GM21737 (cell line): ENCODE data around the gene QPCT.

Experiments used
- ATAC-seq: cut with Tn5 transposase; IDR thresholded peaks from one replicate; pipeline ENCODE4 v1.9.1; 2021; ENCODE audit warnings: mild to moderate bottlenecking, moderate library complexity; ENCODE audit not compliant: unreplicated experiment

Gene QPCT

DNA sequence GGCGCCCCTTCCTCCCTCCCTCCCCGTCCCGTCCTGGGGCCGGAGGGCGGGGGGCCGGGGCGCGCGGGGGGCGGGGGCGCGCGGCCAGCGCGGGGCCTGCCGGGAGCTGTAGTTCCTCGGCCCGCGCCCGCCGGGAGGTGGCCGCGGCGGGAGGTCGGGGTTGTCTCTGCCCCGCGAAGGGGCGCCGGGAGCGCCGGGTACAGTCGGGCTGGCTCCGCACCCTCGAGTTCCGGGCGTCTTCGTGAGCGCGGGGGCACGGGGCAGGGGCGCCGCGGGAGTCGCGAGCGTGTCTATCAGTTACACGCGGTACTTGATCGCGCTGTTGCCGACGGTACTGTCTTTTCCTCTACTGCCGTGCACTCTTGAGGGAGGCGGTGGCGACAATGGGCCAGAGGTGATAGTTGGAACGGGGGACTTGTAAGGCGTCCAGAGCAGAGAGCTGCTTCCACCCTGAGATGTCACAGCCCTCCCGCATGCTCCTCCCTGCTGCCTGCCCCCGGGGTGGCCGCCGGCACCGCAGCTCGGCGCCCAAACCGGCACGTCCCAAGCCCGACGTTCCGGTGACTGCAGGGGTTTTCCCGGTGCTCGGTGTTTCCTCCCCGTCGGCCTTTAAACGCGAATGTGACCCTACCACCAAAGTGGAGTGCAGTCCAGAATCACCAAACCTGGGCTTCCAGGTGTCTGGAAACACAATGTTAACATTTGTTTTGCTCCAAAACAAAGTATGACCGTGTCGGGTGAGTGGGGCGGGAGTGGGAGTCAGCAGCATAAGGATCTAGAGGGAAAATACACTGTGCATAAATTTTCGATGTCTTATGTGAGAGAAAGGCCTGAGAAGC, 19.4 kb upstream of the QPCT start, which contains the start of gene PRKD3:
PRKD3 (minus strand) TSS at position 48 of the 839 bp plus-strand sequence. CDS start 8,309 bp downstream, outside the sequence.
- ATAC-seq = peak; percentile 61

GRCh38 chr2:37325625-37326071, 18.8 kb upstream of the QPCT start:
- no peak for ATAC-seq

DNA sequence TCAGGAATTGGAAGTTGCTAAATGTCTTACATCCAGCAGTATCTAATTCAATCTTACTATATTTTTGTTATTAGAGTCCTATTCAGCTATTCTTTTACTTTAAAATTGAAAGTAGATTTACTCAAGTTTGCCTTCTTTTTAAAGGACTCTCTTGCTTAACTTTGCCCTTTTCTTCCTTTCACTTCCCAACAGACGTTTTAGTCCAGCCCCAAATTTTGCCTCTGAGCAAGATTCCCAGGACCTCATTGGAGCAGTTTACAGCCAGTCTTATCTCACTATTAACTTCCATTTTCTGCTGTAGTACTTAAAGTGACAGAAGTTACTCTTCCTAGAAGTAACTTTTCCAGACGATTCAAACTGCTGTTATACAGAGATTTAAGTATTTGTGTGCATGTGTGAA, 18.1 kb upstream of the QPCT start:
- no peak for ATAC-seq

GRCh38 chr2:37326866-37327634, 17.4 kb upstream of the QPCT start:
- no peak for ATAC-seq

GRCh38 chr2:37330681-37331080, 13.7 kb upstream of the QPCT start:
- ATAC-seq = no peak

GRCh38 chr2:37332560-37332959, 11.9 kb upstream of the QPCT start:
- no peak for ATAC-seq

DNA sequence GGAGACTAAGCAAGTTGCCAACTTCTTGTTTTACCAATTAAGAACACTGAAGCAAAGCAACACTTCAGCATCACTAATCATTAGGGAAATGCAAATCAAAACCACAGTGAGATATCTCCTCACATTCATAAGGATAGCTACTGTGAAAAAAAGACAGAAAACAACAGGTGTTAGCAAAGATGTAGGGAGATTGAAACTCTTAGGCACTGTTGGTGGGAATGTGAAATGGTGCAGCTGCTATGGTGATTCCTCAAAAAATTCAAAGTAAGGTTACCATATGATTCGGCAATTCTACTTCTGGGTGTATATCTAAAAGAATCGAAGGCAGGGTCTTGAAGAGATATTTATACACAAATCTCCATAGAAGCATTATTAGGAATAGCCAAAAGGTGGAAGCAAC, 11.2 kb upstream of the QPCT start:
- ATAC-seq = no peak

DNA sequence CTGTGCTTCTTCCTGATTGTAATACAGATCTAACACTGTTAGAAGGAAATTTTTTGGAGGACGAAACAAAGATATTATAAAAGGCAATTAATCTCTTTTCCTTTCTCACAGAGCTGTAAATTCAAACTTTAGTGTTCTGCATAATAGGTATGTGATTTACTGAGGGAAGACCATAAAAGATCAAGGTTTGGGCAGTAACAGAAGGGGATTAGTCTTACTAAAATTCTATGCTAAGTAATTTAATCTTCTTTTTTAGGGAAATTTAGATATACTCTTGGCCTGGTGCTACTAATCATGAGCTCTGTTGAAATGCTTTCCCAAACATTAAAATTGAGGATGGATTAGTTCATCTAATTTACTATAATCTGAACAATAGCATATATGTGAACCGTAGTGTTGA, 8.8 kb upstream of the QPCT start:
- no peak for ATAC-seq

- no peak for ATAC-seq
These were observed 6.7 kb upstream of the QPCT start for GRCh38 chr2:37337620-37338280.

DNA sequence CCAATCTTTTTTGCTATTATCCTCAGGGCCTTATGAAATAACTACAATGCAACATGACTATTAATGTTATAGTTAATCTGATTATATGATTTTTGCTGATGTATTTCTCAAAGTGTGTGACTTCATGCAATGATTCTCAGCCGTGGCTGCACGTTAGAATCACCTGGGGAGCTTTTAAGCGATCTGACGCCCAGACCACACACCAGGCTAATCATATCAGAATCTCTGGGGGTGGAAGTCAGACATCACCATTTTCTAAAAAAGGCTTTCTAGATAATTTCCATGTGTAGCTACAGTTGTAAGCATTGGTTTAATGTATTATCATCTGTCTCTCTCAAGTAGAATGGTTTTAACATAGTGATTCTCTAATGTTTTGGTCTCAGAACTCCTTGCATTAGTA, 5.5 kb upstream of the QPCT start:
- ATAC-seq = no peak

GRCh38 chr2:37340637-37341036, 3.8 kb upstream of the QPCT start:
- no peak for ATAC-seq

GRCh38 chr2:37342591-37343220, 1.7 kb upstream of the QPCT start:
- no peak for ATAC-seq

GRCh38 chr2:37343537-37344434, 644 bp upstream of the QPCT start:
- ATAC-seq = no peak

GRCh38 chr2:37348155-37348554, 3.7 kb downstream of the QPCT start:
- no peak for ATAC-seq

GRCh38 chr2:37349231-37349860, 4.9 kb downstream of the QPCT start:
- ATAC-seq = no peak

- ATAC-seq = peak; percentile 79
These were observed 5.6 kb downstream of the QPCT start for GRCh38 chr2:37350034-37350433.

- ATAC-seq = no peak
These were observed 10.1 kb downstream of the QPCT start for GRCh38 chr2:37354531-37354930.

DNA sequence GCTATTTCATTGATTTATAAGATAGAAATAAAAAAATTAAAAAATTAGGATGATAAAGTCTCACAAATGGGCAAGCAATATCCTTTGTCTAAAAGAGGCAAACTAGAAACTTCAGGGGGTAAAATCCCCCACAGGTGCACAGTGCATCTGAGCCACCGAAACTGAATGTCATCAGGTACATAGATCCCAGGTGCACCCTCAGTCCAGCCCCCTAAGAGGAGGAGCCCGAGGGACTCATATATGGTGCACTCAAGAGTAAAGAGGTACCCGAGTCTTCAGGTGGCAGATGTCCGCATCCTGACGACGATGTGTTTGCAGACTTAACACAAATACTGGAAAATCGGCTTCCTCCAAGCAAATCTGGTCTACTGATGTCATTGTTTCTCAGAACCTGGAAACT, 11.3 kb downstream of the QPCT start:
- ATAC-seq = no peak

DNA sequence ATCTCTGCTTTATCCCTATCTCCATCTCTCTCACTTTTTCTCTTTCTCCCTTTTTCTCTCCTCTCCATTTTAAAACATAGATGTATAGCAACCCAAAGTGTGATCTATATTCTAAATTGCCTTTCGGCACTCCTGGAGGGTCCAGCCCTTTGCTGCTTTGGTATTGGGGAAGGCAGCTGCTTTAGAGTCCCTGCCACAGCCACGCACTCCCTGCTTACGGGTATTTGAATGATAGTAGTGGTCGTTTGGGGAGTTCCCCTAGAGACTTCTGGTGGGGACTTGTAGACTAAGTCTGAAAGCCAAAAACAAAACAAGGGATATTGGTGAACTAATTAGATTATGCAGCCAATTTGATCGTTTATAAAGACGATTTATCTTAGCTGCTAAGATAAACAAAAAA, 11.9 kb downstream of the QPCT start:
- no peak for ATAC-seq

GRCh38 chr2:37357069-37357468, 12.6 kb downstream of the QPCT start:
- ATAC-seq = no peak
